Amniotic epithelial cell (primary cell): ENCODE results near the gene NDUFAF2.
"Not testable (repeated sequence)": the region's sequence is repeated elsewhere in the genome, so short reads cannot be mapped to it uniquely, and the experiment has no call there.

Source experiments
- DNase-seq: peaks from one replicate; pipeline ENCODE4 v3.0.0-alpha.2; 2010; ENCODE audit warnings: low read depth

The NDUFAF2 gene

GRCh38 chr5:61177716-61178115, 232.7 kb downstream of the NDUFAF2 start:
- no peak for DNase-seq

GRCh38 chr5:61178702-61179101, 233.7 kb downstream of the NDUFAF2 start:
- no peak for DNase-seq

- DNase-seq: no peak
Measured at GRCh38 chr5:61180886-61181285, 235.9 kb downstream of the NDUFAF2 start.

GRCh38 chr5:61182449-61182848, 237.4 kb downstream of the NDUFAF2 start:
- no peak for DNase-seq

GRCh38 chr5:61183538-61183937, 238.5 kb downstream of the NDUFAF2 start:
- no peak for DNase-seq

GRCh38 chr5:61184708-61185107, 239.7 kb downstream of the NDUFAF2 start:
- DNase-seq: peak; percentile 24

GRCh38 chr5:61186634-61187033, 241.6 kb downstream of the NDUFAF2 start:
- DNase-seq: no peak

GRCh38 chr5:61187352-61187751, 242.3 kb downstream of the NDUFAF2 start:
- DNase-seq: not testable (repeated sequence)

- DNase-seq: not testable (repeated sequence)
Measured at GRCh38 chr5:61187826-61188225, 242.8 kb downstream of the NDUFAF2 start.

- DNase-seq: no peak
Measured at GRCh38 chr5:61198606-61199005, 253.6 kb downstream of the NDUFAF2 start.

GRCh38 chr5:61200582-61201155, 255.7 kb downstream of the NDUFAF2 start:
- no peak for DNase-seq

- DNase-seq: peak; percentile 9
Measured at GRCh38 chr5:61202213-61202612, 257.2 kb downstream of the NDUFAF2 start.
